Tibial artery (tissue), 4 donors: ENCODE measurements around the gene AGK.

ENCODE experiments used
- DNase-seq, 2 donors: peaks; one replicate each; pipeline ENCODE4 v3.0.0-alpha.2; 2019
- H3K27ac ChIP-seq, 2 donors: fragments of 200-600 bp; sonication (generic) in 1 of 2; 1 replicate in 1 of 2; 2 replicates in 1 of 2; pipeline ENCODE4 v1.5.1; 2018 to 2019; ENCODE audit warnings: mild to moderate bottlenecking in 1 of 2
- H3K27me3 ChIP-seq, 2 donors: fragments of 200-600 bp; sonication (generic) in 1 of 2; one replicate each; pipeline versions ENCODE4 v1.5.1 to v1.6.0; 2016 to 2019
- H3K36me3 ChIP-seq, 3 donors: fragments of 200-600 bp; sonication (generic) in 2 of 3; one replicate each; pipeline ENCODE4 v1.5.1; 2016 to 2019; ENCODE audit warnings: mild to moderate bottlenecking in 2 of 3
- H3K4me1 ChIP-seq, 4 donors: fragments of 200-600 bp; sonication (generic) in 2 of 4; 1 replicate in 3 of 4; 2 replicates in 1 of 4; pipeline ENCODE4 v1.5.1; 2016 to 2019
- H3K4me3 ChIP-seq, 2 donors: fragments of 200-600 bp; sonication (generic) in 1 of 2; 1 replicate in 1 of 2; 2 replicates in 1 of 2; pipeline ENCODE4 v1.5.1; 2018 to 2019; ENCODE audit warnings: mild to moderate bottlenecking in 2 of 2
- H3K9me3 ChIP-seq, 3 donors: fragments of 200-600 bp; sonication (generic) in 1 of 3; one replicate each; pipeline ENCODE4 v1.5.1; 2016 to 2019
- intact Hi-C: fragments of 100-400 bp; cut with DNase I; formaldehyde crosslinking; loops from one replicate; pipeline ENCODE4 v1.15.0; 2023; ENCODE audit warnings: low total_unique reads
- TF ChIP-seq, protein P1 (sequence below), 2 experiments: fragments of 200-600 bp in 1 of 2; fragments of 450-650 bp in 1 of 2; IDR thresholded peaks; one replicate each; pipeline ENCODE4 v1.5.1; 2017 to 2019; ENCODE audit warnings: antibody characterized with exemption in 2 of 2, mild to moderate bottlenecking in 1 of 2, moderate library complexity in 1 of 2

Gene AGK

DNA sequence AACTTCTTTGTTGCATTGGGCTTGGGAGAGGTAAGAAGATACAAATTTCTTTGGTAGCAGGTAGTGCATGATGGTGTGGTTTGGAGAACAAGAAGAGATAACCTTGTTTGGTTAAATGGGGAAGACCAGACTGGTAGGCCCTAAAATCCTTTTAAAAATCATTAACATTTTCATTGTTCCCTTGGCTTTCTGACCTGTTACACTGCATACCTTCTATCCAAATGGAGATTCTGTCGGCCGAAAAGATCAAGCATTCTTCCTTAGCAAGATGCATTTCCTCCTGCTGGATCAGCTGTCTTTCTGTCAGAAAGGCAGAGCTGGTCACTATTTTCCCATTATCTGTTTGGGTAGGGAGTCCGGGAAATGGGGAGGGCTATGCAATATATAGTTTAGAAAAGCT lies 33.7 kb downstream of the AGK start:
- Histone ChIP-seq H3K27me3 (no peaks in the 10 kb centered on the region), H3K9me3 (no peaks in the 10 kb centered on the region), H3K36me3 (no peaks in the 10 kb centered on the region), H3K27ac (no peak overlapping the region), H3K4me1 (peaks cover 0 to 11% (median 4%) of the 10 kb centered on the region in 4 donors), H3K4me3 (no peak overlapping the region)
- TF ChIP-seq, protein P1, sequence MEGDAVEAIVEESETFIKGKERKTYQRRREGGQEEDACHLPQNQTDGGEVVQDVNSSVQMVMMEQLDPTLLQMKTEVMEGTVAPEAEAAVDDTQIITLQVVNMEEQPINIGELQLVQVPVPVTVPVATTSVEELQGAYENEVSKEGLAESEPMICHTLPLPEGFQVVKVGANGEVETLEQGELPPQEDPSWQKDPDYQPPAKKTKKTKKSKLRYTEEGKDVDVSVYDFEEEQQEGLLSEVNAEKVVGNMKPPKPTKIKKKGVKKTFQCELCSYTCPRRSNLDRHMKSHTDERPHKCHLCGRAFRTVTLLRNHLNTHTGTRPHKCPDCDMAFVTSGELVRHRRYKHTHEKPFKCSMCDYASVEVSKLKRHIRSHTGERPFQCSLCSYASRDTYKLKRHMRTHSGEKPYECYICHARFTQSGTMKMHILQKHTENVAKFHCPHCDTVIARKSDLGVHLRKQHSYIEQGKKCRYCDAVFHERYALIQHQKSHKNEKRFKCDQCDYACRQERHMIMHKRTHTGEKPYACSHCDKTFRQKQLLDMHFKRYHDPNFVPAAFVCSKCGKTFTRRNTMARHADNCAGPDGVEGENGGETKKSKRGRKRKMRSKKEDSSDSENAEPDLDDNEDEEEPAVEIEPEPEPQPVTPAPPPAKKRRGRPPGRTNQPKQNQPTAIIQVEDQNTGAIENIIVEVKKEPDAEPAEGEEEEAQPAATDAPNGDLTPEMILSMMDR (IDR thresholded peaks at IDR 0.05) = no peak
- intact Hi-C loops = no loop called here
- no peak for DNase-seq

DNA sequence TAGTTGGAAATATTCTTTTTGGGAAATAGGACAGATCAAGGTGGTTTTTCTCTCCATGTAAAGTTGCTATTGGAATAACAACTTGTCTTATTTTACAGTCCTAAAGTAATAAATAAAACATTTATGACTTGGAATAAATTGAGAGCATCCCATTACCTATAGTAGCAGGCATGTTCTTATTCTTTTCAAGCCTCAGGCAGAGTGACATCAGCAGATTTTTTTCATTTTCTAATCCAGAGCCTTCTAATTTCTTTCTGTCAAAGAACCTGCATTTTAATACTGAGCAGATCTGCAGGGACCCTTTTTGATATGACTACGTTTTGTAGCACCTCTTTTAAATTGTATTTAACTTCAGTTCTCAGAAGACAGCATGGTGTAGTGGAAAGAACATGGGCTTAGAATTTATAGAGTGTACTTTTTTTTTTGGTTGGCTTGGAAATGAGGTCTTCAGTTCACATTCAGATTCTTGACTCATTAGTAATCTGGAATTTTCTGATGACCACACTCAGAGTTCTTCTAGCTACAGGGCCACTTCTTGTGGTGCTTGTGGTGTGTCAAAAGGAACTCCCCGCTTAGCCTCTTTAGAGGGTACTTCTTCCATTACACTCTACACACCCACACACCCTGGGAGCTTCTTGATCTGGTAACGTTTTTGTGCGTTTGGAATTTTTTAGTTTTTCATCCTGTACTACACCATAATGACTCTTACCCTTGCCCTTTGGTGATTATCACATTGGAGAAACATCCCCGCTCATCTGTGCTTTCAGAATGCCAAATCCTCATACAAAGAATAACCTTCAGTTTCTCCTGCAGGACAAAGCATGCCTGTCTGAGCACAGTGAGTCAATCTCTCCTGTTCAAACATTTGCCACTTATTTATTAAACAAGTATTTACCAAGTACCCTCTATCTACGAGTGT lies 34.6 kb downstream of the AGK start:
- TF ChIP-seq, protein P1 (IDR thresholded peaks at IDR 0.05) = no peak
- intact Hi-C loops = no loop called here
- H3K27ac ChIP-seq = no peak overlapping the region

DNA sequence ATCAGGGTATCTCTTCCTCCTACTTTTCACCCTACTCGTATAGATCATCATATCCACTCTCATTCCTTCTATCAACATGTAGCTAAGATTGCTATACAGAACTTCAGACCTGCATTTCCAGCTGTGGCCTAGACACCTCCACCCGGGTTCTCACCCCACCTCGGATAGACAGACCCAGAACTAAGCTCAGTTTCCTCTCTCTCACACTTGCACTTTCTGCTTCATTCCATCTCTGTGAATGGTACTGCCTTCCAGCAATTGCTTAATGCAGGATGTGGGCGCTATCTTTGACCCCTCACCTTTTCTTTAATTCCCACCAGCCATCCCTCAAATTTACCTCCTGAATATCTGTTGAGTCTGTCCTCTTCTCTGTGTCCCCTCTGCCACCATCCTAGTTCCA lies 35.7 kb downstream of the AGK start:
- intact Hi-C loops = no loop called here

More for the DNA sequence above, 34.6 kb downstream of the AGK start:
- H3K4me3 ChIP-seq = no peak overlapping the region
- H3K9me3 ChIP-seq = no peaks in the 10 kb centered on the region
- no peak for DNase-seq
- peaks cover 0 to 11% (median 4%) of the 10 kb centered on the region in 4 donors for H3K4me1 ChIP-seq
- H3K36me3 ChIP-seq = no peaks in the 10 kb centered on the region
- no peaks in the 10 kb centered on the region for H3K27me3 ChIP-seq

DNA sequence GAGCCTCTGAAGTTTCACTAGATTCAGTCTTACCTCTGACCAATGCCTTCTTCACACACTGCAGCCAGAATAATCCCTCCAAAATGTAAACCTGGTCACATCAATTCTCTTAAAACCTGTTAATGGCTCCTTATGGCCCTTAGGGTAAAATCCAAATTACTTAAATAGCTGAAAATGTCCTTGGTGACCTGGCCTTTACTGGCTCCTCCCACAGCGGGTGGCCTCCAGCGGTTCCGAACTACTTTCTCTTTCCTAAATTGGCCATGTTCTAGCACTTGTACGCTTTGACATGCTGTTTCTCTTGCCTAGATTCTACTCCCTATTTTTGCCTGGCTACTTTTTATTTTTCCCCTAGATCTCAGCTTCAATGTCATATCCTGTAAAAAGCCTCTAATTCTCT lies 36.1 kb downstream of the AGK start:
- Histone ChIP-seq H3K36me3 (no peaks in the 10 kb centered on the region), H3K9me3 (no peaks in the 10 kb centered on the region), H3K4me1 (peaks cover 0 to 11% (median 4%) of the 10 kb centered on the region in 4 donors), H3K27ac (no peak overlapping the region), H3K4me3 (no peak overlapping the region), H3K27me3 (no peaks in the 10 kb centered on the region)
- TF ChIP-seq, protein P1 (IDR thresholded peaks at IDR 0.05) = no peak
- DNase-seq = no peak
- intact Hi-C loops = no loop called here

More for the DNA sequence above, 35.7 kb downstream of the AGK start:
- no peaks in the 10 kb centered on the region for H3K36me3 ChIP-seq
- TF ChIP-seq, protein P1 (IDR thresholded peaks at IDR 0.05) = no peak
- H3K27ac ChIP-seq = no peak overlapping the region
- no peaks in the 10 kb centered on the region for H3K27me3 ChIP-seq
- no peak for DNase-seq
- H3K4me1 ChIP-seq = peaks cover 0 to 11% (median 4%) of the 10 kb centered on the region in 4 donors
- no peak overlapping the region for H3K4me3 ChIP-seq
- no peaks in the 10 kb centered on the region for H3K9me3 ChIP-seq

DNA sequence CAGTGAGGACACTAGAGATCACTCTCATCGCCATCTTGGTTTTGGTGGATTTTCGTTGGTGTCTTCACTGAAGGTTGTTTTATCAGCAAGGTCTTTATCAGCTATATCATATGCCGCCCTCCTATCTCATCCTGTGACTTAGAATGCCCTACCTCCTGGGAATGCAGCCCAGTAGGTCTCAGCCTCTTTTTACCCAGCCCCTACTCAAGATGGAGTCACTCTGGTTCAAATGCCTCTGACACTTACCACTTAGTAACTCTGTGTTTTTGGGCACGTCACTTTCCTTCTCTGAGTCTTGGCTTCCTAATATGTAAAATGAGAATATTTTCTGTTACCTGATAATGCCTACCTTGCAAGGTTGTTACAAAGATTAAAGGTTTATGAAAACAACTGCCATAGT lies 37.7 kb downstream of the AGK start:
- no peak overlapping the region for H3K27ac ChIP-seq
- no peaks in the 10 kb centered on the region for H3K27me3 ChIP-seq
- intact Hi-C loops = no loop called here
- peaks cover 0 to 11% (median 4%) of the 10 kb centered on the region in 4 donors for H3K4me1 ChIP-seq
- H3K36me3 ChIP-seq = peaks cover 0 to 8% (median 4%) of the 10 kb centered on the region in 3 donors
- H3K4me3 ChIP-seq = no peak overlapping the region
- DNase-seq = no peak
- no peaks in the 10 kb centered on the region for H3K9me3 ChIP-seq
- TF ChIP-seq, protein P1 (IDR thresholded peaks at IDR 0.05) = no peak
